GM12878 (cell line): ENCODE measurements around the gene IL37. TPM values are rescaled to one million over a fixed set of nuclear protein-coding genes. Genes with fewer than 3 reads are reported as not detected.

ENCODE experiments used
- ATAC-seq: fragments of 200-7000 bp; cut with Tn5 transposase; 3 replicates; pipeline ENCODE4 v1.9.1; 2020; ENCODE audit warnings: mild to moderate bottlenecking, moderate library complexity
- BruUV-seq: library from RNA; stranded (reverse); fragments of 400-500 nt; replicated peaks from 2 replicates; lab custom pipeline; 2021; lab: Mats Ljungman, UMichigan
- CTCF ChIA-PET: fragments of 300-600 bp; sonication (Branson Sonifier 250); formaldehyde crosslinking; extraction: SDS; loops from one replicate; lab custom pipeline; 2021; ENCODE audit warnings: inconsistent platforms; lab: Yijun Ruan, JAX
- POLR2A ChIA-PET: fragments of 350-600 bp; formaldehyde crosslinking; extraction: SDS; loops from one replicate; lab custom pipeline; 2021; ENCODE audit warnings: inconsistent platforms; lab: Charles Lee
- RAD21 ChIA-PET: fragments of 300-600 bp; sonication (Branson Sonifier 250); formaldehyde crosslinking; loops from one replicate; lab custom pipeline; 2023; ENCODE audit warnings: antibody characterized with exemption; ENCODE audit not compliant: unreplicated experiment; lab: Charles Lee
- SMC1A ChIA-PET: fragments of 300-600 bp; sonication (Branson Sonifier 250); formaldehyde crosslinking; loops from one replicate; lab custom pipeline; 2023; ENCODE audit not compliant: unreplicated experiment, uncharacterized antibody; lab: Charles Lee
- DNase-seq: peaks from one replicate; pipeline ENCODE4 v3.0.0-alpha.2; 2011; ENCODE audit warnings: low read depth, low spot score
- FAIRE-seq: peaks from 3 replicates; lab custom pipeline; 2011; peaks lifted over from hg19 to GRCh38; lab: Jason Lieb, UNC
- H2AFZ ChIP-seq: 2 replicates; pipeline ENCODE4 v1.6.0; 2011; ENCODE audit warnings: low read depth, low read length, control low read depth; ENCODE audit not compliant: control insufficient read depth
- H3K27ac ChIP-seq: 2 replicates; pipeline ENCODE4 v1.5.1; 2011; ENCODE audit warnings: control low read depth; ENCODE audit not compliant: control insufficient read depth, insufficient read depth
- H3K27me3 ChIP-seq, 2 experiments: replicated peaks in 1 of 2; 2 replicates each; pipeline versions ENCODE4 v1.6.0 to v1.6.1; 2011; ENCODE audit warnings: low read length in 1 of 2; ENCODE audit not compliant: control insufficient read depth in 2 of 2, insufficient read depth in 2 of 2
- H3K36me3 ChIP-seq, 2 experiments: 2 replicates each; pipeline ENCODE4 v1.5.1; 2011; ENCODE audit warnings: low read length in 1 of 2; ENCODE audit not compliant: control insufficient read depth in 2 of 2, insufficient read depth in 2 of 2
- H3K4me1 ChIP-seq: 2 replicates; pipeline ENCODE4 v1.6.1; 2011; ENCODE audit warnings: mild to moderate bottlenecking, low read length, moderate library complexity, mixed read lengths; ENCODE audit not compliant: control insufficient read depth, insufficient read depth
- H3K4me2 ChIP-seq: 2 replicates; pipeline ENCODE4 v1.6.0; 2011; ENCODE audit warnings: control low read depth; ENCODE audit not compliant: control insufficient read depth, insufficient read depth
- H3K4me3 ChIP-seq: fragments of 200-600 bp; sonication (generic); 2 replicates; pipeline ENCODE4 v1.5.1; 2016
- H3K79me2 ChIP-seq: 2 replicates; pipeline ENCODE4 v1.6.0; 2011; ENCODE audit warnings: low read length; ENCODE audit not compliant: control insufficient read depth, insufficient read depth
- H3K9ac ChIP-seq: 2 replicates; pipeline ENCODE4 v1.8.0; 2011; ENCODE audit warnings: low read length, control low read depth, mixed read lengths; ENCODE audit not compliant: control insufficient read depth, insufficient read depth
- H3K9me3 ChIP-seq: replicated peaks from 3 replicates; pipeline ENCODE4 v1.5.1; 2011; ENCODE audit warnings: mild to moderate bottlenecking, low read length; ENCODE audit not compliant: control insufficient read depth, insufficient read depth
- H4K20me1 ChIP-seq: 2 replicates; pipeline ENCODE4 v1.6.0; 2011; ENCODE audit not compliant: control insufficient read depth, insufficient read depth
- ASH2L ChIP-seq: fragments of 300-600, 200-600 bp; sonication (generic); IDR thresholded peaks from 2 replicates; pipeline ENCODE4 v1.6.1; 2017; ENCODE audit warnings: low read depth, mild to moderate bottlenecking, borderline replicate concordance
- CBFB ChIP-seq: IDR thresholded peaks from 2 replicates; pipeline ENCODE4 v1.6.1; 2016; ENCODE audit warnings: antibody characterized with exemption, low read depth
- CEBPB ChIP-seq, 2 experiments: fragments of 150-350 bp in 1 of 2; IDR thresholded peaks; 2 replicates each; pipeline ENCODE4 v1.6.1; 2012 to 2014; ENCODE audit warnings: low read depth in 2 of 2, low read length in 2 of 2, borderline replicate concordance in 1 of 2, inconsistent platforms in 1 of 2
- EED ChIP-seq: sonication (generic); IDR thresholded peaks from 2 replicates; pipeline ENCODE4 v1.6.1; 2016; ENCODE audit warnings: antibody characterized with exemption, low read depth
- ESRRA ChIP-seq: IDR thresholded peaks from 2 replicates; pipeline ENCODE4 v1.6.1; 2012; ENCODE audit warnings: mild to moderate bottlenecking, low read length, improper control_type of control experiment
- FOXM1 ChIP-seq: IDR thresholded peaks from 2 replicates; pipeline ENCODE4 v1.6.1; 2012; ENCODE audit warnings: low read depth, mild to moderate bottlenecking, inconsistent platforms, low read length, moderate library complexity
- IKZF1 ChIP-seq: fragments of 450-650 bp; conservative IDR thresholded peaks from 2 replicates; pipeline ENCODE4 v1.6.1; 2017; ENCODE audit warnings: antibody characterized with exemption, mild to moderate bottlenecking
- JUNB ChIP-seq: IDR thresholded peaks from 2 replicates; pipeline ENCODE4 v1.6.1; 2016; ENCODE audit warnings: antibody characterized with exemption, mild to moderate bottlenecking
- LARP7 ChIP-seq: fragments of 450-650 bp; IDR thresholded peaks from 2 replicates; pipeline ENCODE4 v1.6.1; 2017; ENCODE audit warnings: mild to moderate bottlenecking
- MEF2A ChIP-seq: IDR thresholded peaks from 2 replicates; pipeline ENCODE4 v1.6.1; 2011; ENCODE audit warnings: low read depth, mild to moderate bottlenecking, low read length, moderate library complexity; ENCODE audit not compliant: insufficient read depth
- SP1 ChIP-seq: IDR thresholded peaks from one replicate; pipeline ENCODE4 v1.6.1; 2011; ENCODE audit warnings: low read depth, low read length
- SREBF1 ChIP-seq: IDR thresholded peaks from 2 replicates; pipeline ENCODE4 v1.6.1; 2012; ENCODE audit warnings: mild to moderate bottlenecking, low read length
- YBX1 ChIP-seq: fragments of 450-650 bp; IDR thresholded peaks from 2 replicates; pipeline ENCODE4 v1.6.1; 2016; ENCODE audit warnings: antibody characterized with exemption
- WGBS: methylation state at CpG from one replicate; pipeline ENCODE4 v1.1.6; 2016; ENCODE audit warnings: low lambda C conversion rate; ENCODE audit not compliant: insufficient replicate concordance, insufficient coverage; ENCODE audit errors: missing lambda C conversion rate; 5-methylcytosine and 5-hydroxymethylcytosine counted together
- in situ Hi-C: fragments of 300-500 bp; cut with MboI; formaldehyde crosslinking; loops from 9 replicates; pipeline ENCODE4 v1.14.3; 2018; ENCODE audit warnings: mixed read lengths
- intact Hi-C: fragments of 100-400 bp; cut with micrococcal nuclease; formaldehyde crosslinking; loops from one replicate; pipeline ENCODE4 v1.14.2; 2022; ENCODE audit not compliant: unreplicated experiment
- polyA plus RNA-seq, 11 experiments: library from polyadenylated mRNA; depleted of rRNA in 4 of 11; unstranded in 6 of 11; stranded (reverse) in 5 of 11; fragments of >200 nt; fragmentation: Nextera tagmentation in 4 of 11; fragmentation: Illumina TruSeq in 1 of 11; extraction: Ambion mirVana in 4 of 11; extraction: Trizol in 1 of 11; gene quantifications; 1 replicate in 1 of 11; 2 replicates in 10 of 11; pipeline versions ENCODE4 v1.2.1 to v1.2.3, GENCODE V29; 2011 to 2016; ENCODE audit warnings: inconsistent platforms in 2 of 11, missing spikeins in 2 of 11, low read depth in 1 of 11
- total RNA-seq, 4 experiments: library from RNA; depleted of rRNA in 3 of 4; stranded (reverse); fragments of >200 nt in 3 of 4; fragmentation: Illumina TruSeq in 1 of 4; extraction: Trizol in 1 of 4; gene quantifications; 2 replicates each; pipeline versions ENCODE4 v1.2.1 to v1.2.3, GENCODE V29; 2013 to 2021
- TF ChIP-seq, protein P1 (sequence below): IDR thresholded peaks from 2 replicates; pipeline ENCODE4 v1.6.1; 2012; ENCODE audit warnings: low read depth, low read length, improper control_type of control experiment

IL37 gene
- total and polyA plus RNA-seq, 10 of the 15 experiments (the other 5 are each of a cell fraction or from before 2014, with no cell fraction given): 0.41 to 0.54 TPM; not detected in 8

- no peak overlapping the region for H3K4me2 ChIP-seq
- no peaks in the 10 kb centered on the region for H3K9me3 ChIP-seq
- DNase-seq (no peak), ATAC-seq (no peak), FAIRE-seq (no peak)
- H3K9ac ChIP-seq: no peak overlapping the region
- H2AFZ ChIP-seq: no peak overlapping the region
- H4K20me1 ChIP-seq: no peaks in the 10 kb centered on the region
- TF ChIP-seq JUNB: no peak
- TF ChIP-seq CBFB: no peak
- no peak for TF ChIP-seq LARP7
- no peaks in the 10 kb centered on the region for H3K36me3 ChIP-seq
- H3K4me1 ChIP-seq: no peaks in the 10 kb centered on the region
- 2% methylated on average over 2 of the region's 2 CpGs for WGBS
- H3K27ac ChIP-seq: no peak overlapping the region
- H3K79me2 ChIP-seq: no peaks in the 10 kb centered on the region
- in situ Hi-C loops: loop anchor here (5.0 kb wide), 1 partner anchor 185 kb away; no protein-coding TSS in a partner anchor
- intact Hi-C loops: no loop called here
- H3K4me3 ChIP-seq: no peak overlapping the region
- H3K27me3 ChIP-seq: peaks cover 2% of the 10 kb centered on the region in 2 experiments; a peak in 1 of 4 replicates
- SMC1A ChIA-PET: no interaction called here
- CTCF ChIA-PET: no interaction called here
- POLR2A ChIA-PET: no interaction called here
- RAD21 ChIA-PET: no interaction called here
- BruUV-seq: no TSS peak
Observed at GRCh38 chr2:112936927-112937232, 25.9 kb downstream of the IL37 start.

DNA sequence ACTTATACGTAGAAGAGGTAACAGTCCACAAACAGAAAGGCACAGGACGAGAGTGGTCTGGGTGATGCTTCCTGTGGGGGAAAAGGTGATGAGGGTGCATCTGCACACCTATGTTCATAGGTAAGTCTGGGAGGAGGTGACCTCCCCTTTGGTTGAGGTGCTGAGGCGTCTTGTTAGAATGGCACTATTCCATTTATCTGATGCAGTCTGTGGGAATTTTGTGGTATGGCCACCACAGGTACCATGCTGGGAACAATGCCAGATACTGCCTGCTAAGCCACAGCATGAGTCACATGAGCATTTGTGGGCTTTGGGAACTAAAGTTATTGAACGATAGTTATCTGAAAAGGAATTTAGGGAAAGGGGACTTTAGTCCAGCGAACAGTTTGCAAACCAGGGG is 27.9 kb downstream of the IL37 start:
- ChIA-PET RAD21 (interaction anchor here (4.8 kb wide), 1 partner anchor 187 kb away, joined by 227 read pairs; no protein-coding TSS in a partner anchor), CTCF (interaction anchor here (1.1 to 7.1 kb wide), 3 partner anchors 38 to 191 kb away, joined by 5 to 390 read pairs (median 5); no protein-coding TSS in a partner anchor), POLR2A (no interaction called here)
- Histone ChIP-seq H3K4me2 (no peak overlapping the region), H3K4me1 (no peaks in the 10 kb centered on the region), H3K79me2 (no peaks in the 10 kb centered on the region), H4K20me1 (no peaks in the 10 kb centered on the region), H3K4me3 (no peak overlapping the region), H2AFZ (no peak overlapping the region), H3K36me3 (no peaks in the 10 kb centered on the region), H3K9ac (no peak overlapping the region), H3K9me3 (no peaks in the 10 kb centered on the region), H3K27me3 (0 out of 4 replicates have a peak, but pooled peaks cover 0 to 2% of the 10 kb centered on the region in 2 experiments), H3K27ac (no peak overlapping the region)
- WGBS: 43% methylated on average over 5 of the region's 5 CpGs
- in situ Hi-C loops: loop anchor here (5.0 kb wide), 1 partner anchor 187 kb away; no protein-coding TSS in a partner anchor
- intact Hi-C loops: no loop called here
- no TSS peak for BruUV-seq
- ATAC-seq (no peak), DNase-seq (no peak), FAIRE-seq (no peak)
- TF ChIP-seq CEBPB (IDR thresholded peaks at IDR 0.05; ENCODE audit: borderline replicate concordance in 1 of 2, low read depth in 2 of 2, low read length in 2 of 2) (no peak), IKZF1 (no peak), ESRRA (no peak), EED (no peak), ASH2L (no peak), CBFB (no peak), SREBF1 (no peak), SP1 (no peak), FOXM1 (no peak), MEF2A (no peak), JUNB (no peak), YBX1 (no peak)
- TF ChIP-seq, protein P1, sequence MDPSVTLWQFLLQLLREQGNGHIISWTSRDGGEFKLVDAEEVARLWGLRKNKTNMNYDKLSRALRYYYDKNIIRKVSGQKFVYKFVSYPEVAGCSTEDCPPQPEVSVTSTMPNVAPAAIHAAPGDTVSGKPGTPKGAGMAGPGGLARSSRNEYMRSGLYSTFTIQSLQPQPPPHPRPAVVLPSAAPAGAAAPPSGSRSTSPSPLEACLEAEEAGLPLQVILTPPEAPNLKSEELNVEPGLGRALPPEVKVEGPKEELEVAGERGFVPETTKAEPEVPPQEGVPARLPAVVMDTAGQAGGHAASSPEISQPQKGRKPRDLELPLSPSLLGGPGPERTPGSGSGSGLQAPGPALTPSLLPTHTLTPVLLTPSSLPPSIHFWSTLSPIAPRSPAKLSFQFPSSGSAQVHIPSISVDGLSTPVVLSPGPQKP: no peak
- TF ChIP-seq, all 136 proteins: peak for 0
- SMC1A ChIA-PET: interaction anchor here (1.2 to 4.8 kb wide), 2 partner anchors 190 to 213 kb away, joined by 3 to 109 read pairs; no protein-coding TSS in a partner anchor
